ENCODE results near the gene TMA7.
A peak's percentile ranks its signal among the peaks of the same experiment; 100 is the strongest.
"Not testable (repeated sequence)": the region's sequence is repeated elsewhere in the genome, so short reads cannot be mapped to it uniquely, and the experiment has no call there.

The TMA7 gene

DNA sequence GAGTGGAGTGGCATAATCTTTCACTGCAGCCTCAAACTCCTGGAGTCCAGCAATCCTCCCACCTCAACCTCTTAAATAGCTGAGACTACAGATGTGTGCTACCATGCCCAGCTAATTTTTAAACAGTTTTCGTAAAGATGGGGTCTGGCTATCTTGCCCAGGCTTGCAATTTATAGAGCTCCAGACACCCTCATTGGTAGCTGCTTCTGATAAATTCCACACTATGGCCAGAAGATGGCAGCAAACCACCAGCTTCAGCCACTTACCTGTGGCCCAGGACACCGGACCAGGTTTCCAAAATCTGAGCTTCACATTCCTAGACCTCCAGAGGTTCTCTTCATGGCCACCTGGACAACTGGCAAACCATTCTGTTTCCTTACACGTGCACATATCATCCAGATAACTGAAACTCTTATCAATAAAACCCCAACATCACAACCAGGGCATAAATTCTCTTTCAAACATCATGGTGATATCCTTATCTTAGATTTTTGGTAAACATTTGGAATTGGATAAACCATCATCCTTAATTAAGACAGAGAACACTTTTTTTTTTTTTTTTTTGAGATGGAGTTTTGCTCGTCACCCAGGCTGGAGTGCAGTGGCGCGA lies 39.1 kb upstream of the TMA7 start:
- H3K4me3 ChIP-seq (ENCODE audit: low read depth, low read length), result no peak overlapping the region
- TF ChIP-seq, protein P1, sequence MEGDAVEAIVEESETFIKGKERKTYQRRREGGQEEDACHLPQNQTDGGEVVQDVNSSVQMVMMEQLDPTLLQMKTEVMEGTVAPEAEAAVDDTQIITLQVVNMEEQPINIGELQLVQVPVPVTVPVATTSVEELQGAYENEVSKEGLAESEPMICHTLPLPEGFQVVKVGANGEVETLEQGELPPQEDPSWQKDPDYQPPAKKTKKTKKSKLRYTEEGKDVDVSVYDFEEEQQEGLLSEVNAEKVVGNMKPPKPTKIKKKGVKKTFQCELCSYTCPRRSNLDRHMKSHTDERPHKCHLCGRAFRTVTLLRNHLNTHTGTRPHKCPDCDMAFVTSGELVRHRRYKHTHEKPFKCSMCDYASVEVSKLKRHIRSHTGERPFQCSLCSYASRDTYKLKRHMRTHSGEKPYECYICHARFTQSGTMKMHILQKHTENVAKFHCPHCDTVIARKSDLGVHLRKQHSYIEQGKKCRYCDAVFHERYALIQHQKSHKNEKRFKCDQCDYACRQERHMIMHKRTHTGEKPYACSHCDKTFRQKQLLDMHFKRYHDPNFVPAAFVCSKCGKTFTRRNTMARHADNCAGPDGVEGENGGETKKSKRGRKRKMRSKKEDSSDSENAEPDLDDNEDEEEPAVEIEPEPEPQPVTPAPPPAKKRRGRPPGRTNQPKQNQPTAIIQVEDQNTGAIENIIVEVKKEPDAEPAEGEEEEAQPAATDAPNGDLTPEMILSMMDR (IDR thresholded peaks at IDR 0.05; ENCODE audit: borderline replicate concordance, insufficient read depth, low read depth, low read length), result peak; percentile 72; the same call in 1 of the 2 replicates

DNA sequence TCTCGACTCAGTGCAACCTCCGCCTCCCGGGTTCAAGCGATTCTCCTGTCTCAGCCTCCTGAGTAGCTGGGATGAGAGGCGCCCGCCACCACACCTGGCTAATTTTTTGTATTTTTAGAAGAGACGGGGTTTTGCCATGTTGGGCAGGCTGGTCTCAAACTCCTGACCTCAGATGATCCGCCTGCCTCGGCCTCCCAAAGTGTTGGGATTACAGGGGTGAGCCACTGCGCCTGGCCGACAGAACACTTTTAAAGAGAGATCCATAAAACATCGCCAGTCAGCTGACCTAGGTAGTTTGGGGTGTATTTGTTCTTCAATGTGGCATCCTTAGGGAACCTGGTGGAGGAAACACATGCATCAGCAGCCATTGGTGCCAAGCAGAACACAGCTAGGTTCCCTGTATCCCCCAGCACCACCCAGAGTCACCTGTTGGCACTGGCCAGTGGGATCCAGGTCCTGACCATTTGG lies 38.6 kb upstream of the TMA7 start:
- not testable (repeated sequence) for H3K4me3 ChIP-seq (ENCODE audit: low read depth, low read length)

DNA sequence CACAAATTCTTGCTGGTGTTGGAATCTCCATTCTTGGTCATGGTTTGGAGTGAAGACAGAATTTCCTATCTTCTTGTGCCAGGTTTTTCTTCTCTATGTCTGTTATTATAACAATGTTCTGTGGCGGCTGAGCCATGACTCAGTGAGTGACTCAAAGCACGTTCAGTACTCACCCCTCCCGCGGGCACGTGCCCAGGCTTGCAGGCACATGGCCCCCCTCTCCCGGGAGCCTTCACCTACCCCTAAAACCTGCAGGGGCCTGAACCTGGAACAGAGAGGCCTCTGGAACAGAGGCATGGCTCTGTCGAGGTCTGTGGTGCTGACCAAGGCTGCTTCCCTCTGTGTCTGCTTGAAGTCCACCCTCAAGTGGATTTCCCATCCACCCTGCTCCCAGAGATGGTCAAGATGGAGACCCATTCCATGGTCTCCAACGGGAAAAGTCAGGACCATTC lies 37.8 kb upstream of the TMA7 start:
- TF ChIP-seq, protein P1 (IDR thresholded peaks at IDR 0.05; ENCODE audit: borderline replicate concordance, insufficient read depth, low read depth, low read length), result no peak
- no peak overlapping the region for H3K4me3 ChIP-seq (ENCODE audit: low read depth, low read length)

- no peak overlapping the region for H3K4me3 ChIP-seq (ENCODE audit: low read depth, low read length)
- TF ChIP-seq, protein P1 (IDR thresholded peaks at IDR 0.05; ENCODE audit: borderline replicate concordance, insufficient read depth, low read depth, low read length), result no peak
Observed at GRCh38 chr3:48402907-48403306, 37.1 kb upstream of the TMA7 start.

- TF ChIP-seq, protein P1 (IDR thresholded peaks at IDR 0.05; ENCODE audit: borderline replicate concordance, insufficient read depth, low read depth, low read length), result no peak
- H3K4me3 ChIP-seq (ENCODE audit: low read depth, low read length), result no peak overlapping the region
Observed at GRCh38 chr3:48403533-48404439, 36.3 kb upstream of the TMA7 start.

- H3K4me3 ChIP-seq (ENCODE audit: low read depth, low read length), result no peak overlapping the region
- TF ChIP-seq, protein P1 (IDR thresholded peaks at IDR 0.05; ENCODE audit: borderline replicate concordance, insufficient read depth, low read depth, low read length), result no peak
Observed at GRCh38 chr3:48404440-48405342, 35.4 kb upstream of the TMA7 start.

DNA sequence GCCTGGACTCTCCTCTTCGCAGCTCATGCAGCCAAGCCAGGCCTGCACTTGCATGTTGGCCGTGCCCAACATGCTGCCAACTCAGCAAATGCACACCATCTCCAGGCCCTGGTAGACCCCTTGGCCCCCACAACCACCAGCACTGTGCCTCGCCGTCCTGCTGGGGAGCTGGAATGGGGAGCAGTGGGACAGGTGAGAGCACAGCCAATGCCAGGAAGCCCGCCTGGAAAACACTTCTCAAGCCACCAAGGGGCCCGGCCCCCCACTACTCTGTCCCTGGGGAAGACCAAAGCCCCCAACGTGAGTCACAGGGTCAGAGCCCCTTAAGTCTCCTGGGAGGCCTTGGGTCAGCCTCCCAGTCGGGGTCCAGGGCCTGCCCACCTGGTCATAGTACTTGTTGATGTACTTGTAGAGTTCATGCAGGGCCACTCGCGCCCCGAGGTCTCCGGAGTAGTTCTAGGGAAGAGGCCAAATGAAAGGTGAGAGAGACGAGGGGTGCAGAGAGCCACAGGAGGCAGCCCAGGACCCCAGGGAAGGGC lies 34.6 kb upstream of the TMA7 start:
- TF ChIP-seq, protein P1 (IDR thresholded peaks at IDR 0.05; ENCODE audit: borderline replicate concordance, insufficient read depth, low read depth, low read length), result no peak
- no peak overlapping the region for H3K4me3 ChIP-seq (ENCODE audit: low read depth, low read length)

Measured in GM12875 (cell line).